Natural killer cell (primary cell): ENCODE results near the gene GPC5. TPM values are rescaled to one million over a fixed set of nuclear protein-coding genes. Genes with fewer than 3 reads are reported as not detected.
"Not testable (repeated sequence)": the region's sequence is repeated elsewhere in the genome, so short reads cannot be mapped to it uniquely, and the experiment has no call there.

Experiments used
- ATAC-seq, 3 donors: fragments of 150-1000 bp in 2 of 3; fragments of 200-7000 bp in 1 of 3; cut with Tn5 transposase; 1 replicate in 1 of 3; 2 replicates in 2 of 3; pipeline ENCODE4 v1.10.0; 2021; ENCODE audit warnings: mild to moderate bottlenecking in 2 of 3, moderate library complexity in 2 of 3
- DNase-seq, 2 donors: peaks; one replicate each; pipeline versions ENCODE4 v3.0.0 to v3.0.0-alpha.2; 2013 to 2021; ENCODE audit warnings: mixed read lengths in 1 of 2
- H3K27ac ChIP-seq: one replicate; pipeline ENCODE4 v1.5.1; 2013; ENCODE audit warnings: mild to moderate bottlenecking, low read length
- H3K27me3 ChIP-seq: one replicate; pipeline ENCODE4 v1.6.1; 2013; ENCODE audit warnings: low read length; ENCODE audit not compliant: control insufficient read depth, insufficient read depth
- H3K36me3 ChIP-seq: one replicate; pipeline ENCODE4 v1.6.1; 2013; ENCODE audit warnings: low read length; ENCODE audit not compliant: control insufficient read depth, insufficient read depth
- H3K4me1 ChIP-seq: one replicate; pipeline ENCODE4 v1.6.1; 2013; ENCODE audit warnings: low read length; ENCODE audit not compliant: control insufficient read depth, insufficient read depth
- H3K4me3 ChIP-seq: one replicate; pipeline ENCODE4 v1.5.1; 2013; ENCODE audit warnings: low read length
- H3K9me3 ChIP-seq: one replicate; pipeline ENCODE4 v1.6.1; 2013; ENCODE audit warnings: low read length; ENCODE audit not compliant: control insufficient read depth, insufficient read depth
- H3K27ac Mint-ChIP-seq, 2 donors: one replicate each; pipeline ENCODE4 v1.8.0; 2022; ENCODE audit warnings: mild to moderate bottlenecking in 2 of 2, mixed read lengths in 2 of 2, moderate library complexity in 1 of 2
- H3K27me3 Mint-ChIP-seq, 2 donors: one replicate each; pipeline ENCODE4 v1.8.0; 2022; ENCODE audit warnings: low read depth in 2 of 2, mixed read lengths in 2 of 2
- H3K36me3 Mint-ChIP-seq: one replicate; pipeline ENCODE4 v1.8.0; 2022; ENCODE audit warnings: mixed read lengths
- H3K4me1 Mint-ChIP-seq, 2 donors: one replicate each; pipeline ENCODE4 v1.8.0; 2022; ENCODE audit warnings: mixed read lengths in 2 of 2
- H3K4me3 Mint-ChIP-seq: one replicate; pipeline ENCODE4 v1.8.0; 2022; ENCODE audit warnings: mild to moderate bottlenecking, moderate library complexity, mixed read lengths
- H3K9me3 Mint-ChIP-seq, 2 donors: one replicate each; pipeline ENCODE4 v1.8.0; 2022; ENCODE audit warnings: mixed read lengths in 2 of 2
- WGBS: methylation state at CpG from one replicate; pipeline ENCODE4 v1.1.7; 2013; ENCODE audit warnings: missing lambda C conversion rate; ENCODE audit not compliant: insufficient coverage; 5-methylcytosine and 5-hydroxymethylcytosine counted together
- intact Hi-C: fragments of 100-400 bp; cut with micrococcal nuclease; formaldehyde crosslinking; loops from one replicate; pipeline ENCODE4 v1.14.2; 2022
- total RNA-seq, 4 donors: library from RNA; stranded (reverse); fragments of 120-200 nt in 1 of 4; gene quantifications; one replicate each; pipeline versions ENCODE4 v1.2.3 to v1.2.4, GENCODE V29; 2013 to 2022
- TF ChIP-seq, protein P1 (sequence below): fragments of 200-600 bp; IDR thresholded peaks from one replicate; pipeline ENCODE4 v1.8.0; 2022; ENCODE audit warnings: antibody characterized with exemption

The GPC5 gene
- total RNA-seq, 3 donors from 2014 or later (not counting 1 experiment from before 2014, with no cell fraction given): not detected

DNA sequence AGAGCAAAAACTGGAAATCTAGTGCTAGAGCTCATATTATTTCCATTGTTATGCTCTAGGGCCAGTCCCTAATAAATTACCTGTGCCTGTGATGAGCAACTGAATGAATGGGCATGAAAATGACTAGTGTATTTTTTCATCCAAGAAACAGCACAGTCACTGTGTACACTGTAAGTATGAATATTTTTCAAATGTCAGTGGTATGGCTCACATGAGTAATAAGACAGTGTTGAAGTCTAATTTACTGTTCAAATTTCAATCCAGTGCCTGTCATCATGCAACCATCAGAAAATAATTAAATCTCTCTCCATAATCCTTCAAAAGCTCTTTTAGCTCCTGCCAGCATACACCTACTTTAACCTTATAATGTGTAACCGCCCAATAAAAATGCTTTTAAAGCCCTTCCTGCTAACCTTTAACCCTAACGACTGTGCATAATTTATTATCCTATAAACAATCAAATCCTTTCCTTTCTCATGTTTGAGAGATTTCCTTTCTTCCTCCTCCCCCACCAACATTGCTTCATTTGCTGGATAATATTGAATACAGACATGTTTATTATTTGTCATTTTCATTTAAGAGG lies 378.3 kb downstream of the GPC5 start:
- ATAC-seq (no peak), DNase-seq (no peak)
- TF ChIP-seq, protein P1, sequence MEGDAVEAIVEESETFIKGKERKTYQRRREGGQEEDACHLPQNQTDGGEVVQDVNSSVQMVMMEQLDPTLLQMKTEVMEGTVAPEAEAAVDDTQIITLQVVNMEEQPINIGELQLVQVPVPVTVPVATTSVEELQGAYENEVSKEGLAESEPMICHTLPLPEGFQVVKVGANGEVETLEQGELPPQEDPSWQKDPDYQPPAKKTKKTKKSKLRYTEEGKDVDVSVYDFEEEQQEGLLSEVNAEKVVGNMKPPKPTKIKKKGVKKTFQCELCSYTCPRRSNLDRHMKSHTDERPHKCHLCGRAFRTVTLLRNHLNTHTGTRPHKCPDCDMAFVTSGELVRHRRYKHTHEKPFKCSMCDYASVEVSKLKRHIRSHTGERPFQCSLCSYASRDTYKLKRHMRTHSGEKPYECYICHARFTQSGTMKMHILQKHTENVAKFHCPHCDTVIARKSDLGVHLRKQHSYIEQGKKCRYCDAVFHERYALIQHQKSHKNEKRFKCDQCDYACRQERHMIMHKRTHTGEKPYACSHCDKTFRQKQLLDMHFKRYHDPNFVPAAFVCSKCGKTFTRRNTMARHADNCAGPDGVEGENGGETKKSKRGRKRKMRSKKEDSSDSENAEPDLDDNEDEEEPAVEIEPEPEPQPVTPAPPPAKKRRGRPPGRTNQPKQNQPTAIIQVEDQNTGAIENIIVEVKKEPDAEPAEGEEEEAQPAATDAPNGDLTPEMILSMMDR: no peak
- no peak overlapping the region for H3K27ac ChIP-seq
- H3K36me3 ChIP-seq: no peaks in the 10 kb centered on the region
- H3K27me3 ChIP-seq: no peaks in the 10 kb centered on the region
- no peak overlapping the region for H3K27ac Mint-ChIP-seq
- no peak overlapping the region for H3K4me3 Mint-ChIP-seq
- H3K9me3 ChIP-seq: no peaks in the 10 kb centered on the region
- H3K4me1 Mint-ChIP-seq: no peaks in the 10 kb centered on the region
- no peaks in the 10 kb centered on the region for H3K4me1 ChIP-seq
- no peaks in the 10 kb centered on the region for H3K36me3 Mint-ChIP-seq
- 70% methylated on average over 2 of the region's 2 CpGs for WGBS
- intact Hi-C loops: no loop called here
- no peak overlapping the region for H3K4me3 ChIP-seq
- peaks cover 10 to 14% of the 10 kb centered on the region in 2 donors for H3K9me3 Mint-ChIP-seq
- no peaks in the 10 kb centered on the region for H3K27me3 Mint-ChIP-seq

DNA sequence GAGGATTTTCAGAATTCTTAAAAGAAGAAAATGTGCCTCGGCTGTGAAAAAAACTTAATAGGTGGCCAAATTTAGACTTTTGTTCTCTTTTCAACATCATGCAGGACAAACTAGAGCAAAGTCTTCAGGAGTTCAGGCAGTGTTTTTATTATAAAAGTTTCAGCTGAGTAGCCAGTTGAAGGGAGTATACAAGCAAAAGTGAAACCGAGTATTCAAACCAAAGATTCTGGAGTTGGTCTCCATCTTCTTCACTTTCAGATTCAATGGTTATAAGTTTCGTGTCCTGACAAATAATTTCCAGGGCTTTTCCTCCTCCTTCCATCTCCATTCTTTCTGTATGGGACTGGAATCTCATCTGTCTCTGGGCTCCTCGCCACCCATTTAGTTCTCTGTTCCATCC lies 379.7 kb downstream of the GPC5 start:
- TF ChIP-seq, protein P1: no peak
- DNase-seq (no peak), ATAC-seq (no peak)
- WGBS: 92% methylated on average over 4 of the region's 4 CpGs
- H3K4me1 ChIP-seq: no peaks in the 10 kb centered on the region
- Mint-ChIP-seq H3K4me1 (no peaks in the 10 kb centered on the region), H3K27me3 (no peaks in the 10 kb centered on the region), H3K9me3 (peaks cover 10 to 12% of the 10 kb centered on the region in 2 donors), H3K27ac (no peak overlapping the region), H3K36me3 (no peaks in the 10 kb centered on the region), H3K4me3 (no peak overlapping the region)
- intact Hi-C loops: no loop called here
- H3K27ac ChIP-seq: no peak overlapping the region
- H3K4me3 ChIP-seq: no peak overlapping the region
- no peaks in the 10 kb centered on the region for H3K27me3 ChIP-seq
- no peaks in the 10 kb centered on the region for H3K9me3 ChIP-seq
- H3K36me3 ChIP-seq: no peaks in the 10 kb centered on the region

DNA sequence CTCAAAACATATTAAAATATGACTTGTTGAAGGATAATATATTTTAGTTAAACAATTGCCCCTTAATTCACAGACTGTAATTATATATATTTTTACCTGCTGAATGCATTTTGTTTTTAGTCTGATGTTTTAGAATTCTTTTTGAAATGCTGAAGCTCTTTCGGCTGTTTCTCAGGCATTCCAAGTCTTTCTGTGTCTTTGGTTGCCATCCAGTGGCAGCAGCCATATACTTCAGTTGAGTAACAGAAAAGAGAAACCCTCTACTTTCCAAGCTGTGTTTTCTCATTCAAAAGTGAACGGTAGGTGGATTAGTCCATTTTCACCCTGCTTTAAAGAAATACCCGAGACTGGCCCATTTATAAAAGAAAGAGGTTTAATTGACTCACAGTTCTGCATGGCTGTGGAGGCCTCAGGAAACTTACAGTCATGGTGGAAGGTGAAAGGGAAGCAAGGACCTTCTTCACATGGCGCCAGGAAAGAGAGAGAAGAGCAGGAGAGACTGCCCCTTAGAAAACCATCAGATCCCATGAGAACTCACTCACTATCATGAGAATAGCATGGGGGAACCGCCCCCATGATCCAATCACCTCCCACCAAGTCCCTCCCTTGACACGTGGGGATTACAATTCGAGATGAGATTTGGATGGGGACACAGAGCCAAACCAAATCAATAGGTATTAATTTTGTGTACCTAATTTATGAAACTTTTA lies 383.7 kb downstream of the GPC5 start:
- H3K9me3 ChIP-seq, intact Hi-C loops, H3K27ac Mint-ChIP-seq, H3K4me1 ChIP-seq, DNase-seq, H3K36me3 ChIP-seq, H3K4me3 Mint-ChIP-seq, H3K36me3 Mint-ChIP-seq, H3K27me3 ChIP-seq, H3K4me1 Mint-ChIP-seq, H3K27me3 Mint-ChIP-seq, ATAC-seq, H3K27ac ChIP-seq, H3K4me3 ChIP-seq: not testable (repeated sequence)
- WGBS: 76% methylated on average over 7 of the region's 7 CpGs
- peaks cover 13 to 15% of the 10 kb centered on the region in 2 donors for H3K9me3 Mint-ChIP-seq

DNA sequence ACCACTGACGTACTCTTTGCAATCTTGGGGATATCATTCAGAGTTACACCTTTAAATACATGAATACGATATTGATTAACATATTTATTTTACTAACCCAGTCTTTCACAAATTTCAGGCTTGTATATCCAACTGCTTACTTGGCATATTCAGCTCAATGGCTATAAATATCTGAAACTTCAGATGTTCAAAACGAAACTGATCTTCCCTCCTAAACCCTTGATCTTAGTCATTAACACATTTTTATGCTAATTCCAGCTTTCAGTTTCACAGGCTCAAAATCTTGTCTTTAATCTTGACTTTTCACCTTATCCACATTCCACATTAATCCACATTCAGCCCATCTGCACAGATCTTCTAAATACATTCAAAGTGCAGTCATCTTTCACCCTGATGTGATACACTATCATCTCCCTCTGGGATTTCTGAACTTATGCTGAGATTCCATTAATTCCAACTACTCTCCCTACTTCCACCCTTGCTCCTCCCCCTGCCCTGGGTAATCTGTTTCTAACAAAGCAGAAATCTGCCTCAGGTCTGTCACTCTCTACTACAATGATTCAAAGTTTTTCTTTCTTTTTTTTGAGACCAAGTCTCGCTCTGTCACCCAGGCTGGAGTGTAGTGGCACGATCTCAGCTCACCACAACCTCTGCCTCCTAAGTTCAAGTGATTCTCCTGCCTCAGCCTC lies 387.2 kb downstream of the GPC5 start:
- no peaks in the 10 kb centered on the region for H3K36me3 ChIP-seq
- 83% methylated on average over 5 of the region's 5 CpGs for WGBS
- no peak overlapping the region for H3K27ac ChIP-seq
- intact Hi-C loops: no loop called here
- TF ChIP-seq, protein P1: no peak
- H3K27me3 Mint-ChIP-seq: no peaks in the 10 kb centered on the region
- H3K27me3 ChIP-seq: no peaks in the 10 kb centered on the region
- no peak for ATAC-seq
- H3K9me3 Mint-ChIP-seq: peaks cover 8 to 9% of the 10 kb centered on the region in 2 donors
- no peaks in the 10 kb centered on the region for H3K36me3 Mint-ChIP-seq
- H3K4me3 ChIP-seq: no peak overlapping the region
- no peaks in the 10 kb centered on the region for H3K9me3 ChIP-seq
- no peaks in the 10 kb centered on the region for H3K4me1 Mint-ChIP-seq
- H3K27ac Mint-ChIP-seq: no peak overlapping the region
- H3K4me1 ChIP-seq: no peaks in the 10 kb centered on the region
- H3K4me3 Mint-ChIP-seq: no peak overlapping the region
- no peak for DNase-seq
